ENCODE measurements around the gene KNOP1. TPM values are rescaled to one million over a fixed set of nuclear protein-coding genes. Genes with fewer than 3 reads are reported as not detected.

Gene KNOP1
- total RNA-seq, 1 experiment from 2014 or later: 24.5 TPM

DNA sequence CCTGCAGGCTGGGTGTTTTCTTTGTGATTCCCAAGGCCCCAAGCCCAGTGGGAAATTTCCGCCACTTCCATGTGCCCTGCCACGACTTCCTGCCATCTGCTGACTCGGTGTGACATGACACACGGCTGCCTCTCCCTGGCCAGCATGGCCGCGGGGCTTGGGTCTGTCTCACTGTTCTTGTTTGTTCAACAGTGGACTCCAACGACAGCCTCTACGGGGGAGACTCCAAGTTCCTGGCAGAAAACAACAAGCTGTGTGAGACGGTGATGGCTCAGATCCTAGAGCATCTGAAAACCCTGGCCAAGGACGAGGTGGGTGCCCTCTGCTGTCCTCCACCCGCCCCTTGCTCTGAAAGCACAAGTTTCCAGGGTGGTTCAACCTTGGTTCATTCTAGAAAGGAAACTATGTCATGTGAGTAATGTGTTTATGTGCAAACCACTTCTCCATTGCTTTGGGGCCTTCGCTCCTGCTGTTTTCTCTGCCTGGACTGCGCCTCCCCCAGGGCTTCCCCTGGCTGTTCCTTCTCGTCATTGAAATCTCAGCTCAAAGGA is 26.8 kb downstream of the KNOP1 start:
- intact Hi-C loops (cut with micrococcal nuclease): loop anchor here (10.0 kb wide), 1 partner anchor 86 kb away; no protein-coding TSS in a partner anchor
- no peak for DNase-seq (ENCODE audit: unreplicated experiment)
- no TSS peak for BruUV-seq (replicated peaks)
- H3K4me3 Mint-ChIP-seq (ENCODE audit: unreplicated experiment): no peak overlapping the region
- H3K27me3 Mint-ChIP-seq (ENCODE audit: insufficient read depth, unreplicated experiment): no peaks in the 10 kb centered on the region
- peaks cover under 1% of the 10 kb centered on the region for H3K4me1 Mint-ChIP-seq (ENCODE audit: insufficient read depth, unreplicated experiment)
- ChIA-PET CTCF (interaction anchor here (1.1 to 1.3 kb wide), 2 partner anchors 8 to 10 kb away, joined by 5 to 6 read pairs; no protein-coding TSS in a partner anchor), POLR2A (interaction anchor here (0.7 kb wide), 1 partner anchor 24 kb away, joined by 3 read pairs; no protein-coding TSS in a partner anchor)
- H3K27ac Mint-ChIP-seq (ENCODE audit: low read depth, unreplicated experiment): no peak overlapping the region
- TF ChIP-seq, protein P1, sequence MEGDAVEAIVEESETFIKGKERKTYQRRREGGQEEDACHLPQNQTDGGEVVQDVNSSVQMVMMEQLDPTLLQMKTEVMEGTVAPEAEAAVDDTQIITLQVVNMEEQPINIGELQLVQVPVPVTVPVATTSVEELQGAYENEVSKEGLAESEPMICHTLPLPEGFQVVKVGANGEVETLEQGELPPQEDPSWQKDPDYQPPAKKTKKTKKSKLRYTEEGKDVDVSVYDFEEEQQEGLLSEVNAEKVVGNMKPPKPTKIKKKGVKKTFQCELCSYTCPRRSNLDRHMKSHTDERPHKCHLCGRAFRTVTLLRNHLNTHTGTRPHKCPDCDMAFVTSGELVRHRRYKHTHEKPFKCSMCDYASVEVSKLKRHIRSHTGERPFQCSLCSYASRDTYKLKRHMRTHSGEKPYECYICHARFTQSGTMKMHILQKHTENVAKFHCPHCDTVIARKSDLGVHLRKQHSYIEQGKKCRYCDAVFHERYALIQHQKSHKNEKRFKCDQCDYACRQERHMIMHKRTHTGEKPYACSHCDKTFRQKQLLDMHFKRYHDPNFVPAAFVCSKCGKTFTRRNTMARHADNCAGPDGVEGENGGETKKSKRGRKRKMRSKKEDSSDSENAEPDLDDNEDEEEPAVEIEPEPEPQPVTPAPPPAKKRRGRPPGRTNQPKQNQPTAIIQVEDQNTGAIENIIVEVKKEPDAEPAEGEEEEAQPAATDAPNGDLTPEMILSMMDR (IDR thresholded peaks at IDR 0.05; ENCODE audit: unreplicated experiment): no peak
- H3K9me3 Mint-ChIP-seq (ENCODE audit: unreplicated experiment): no peaks in the 10 kb centered on the region
- H3K36me3 Mint-ChIP-seq (ENCODE audit: insufficient read depth, unreplicated experiment): peaks cover 50% of the 10 kb centered on the region

DNA sequence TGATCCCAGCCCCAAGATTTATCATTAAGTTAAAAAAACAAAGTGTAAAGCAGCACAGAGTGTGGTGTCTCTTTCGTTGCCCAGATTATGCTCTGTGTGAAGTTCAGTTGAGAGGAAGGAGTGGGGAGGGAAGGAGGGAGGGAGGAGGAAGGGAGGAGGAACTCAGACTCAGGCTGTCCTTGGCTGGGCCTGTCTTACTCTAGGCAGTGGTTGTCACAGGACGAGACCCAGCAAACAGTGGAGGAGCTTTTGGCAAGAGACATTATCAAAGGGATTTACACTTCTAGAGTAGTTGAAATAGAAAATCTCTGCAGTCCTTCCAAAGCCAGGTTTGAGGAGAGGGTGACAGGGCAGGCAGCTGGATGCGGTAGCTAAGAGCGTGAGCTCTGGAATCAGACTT is 27.8 kb downstream of the KNOP1 start:
- ChIA-PET CTCF (interaction anchor here (0.6 to 1.3 kb wide), 3 partner anchors 9 to 210 kb away, joined by 3 to 6 read pairs (median 6); no protein-coding TSS in a partner anchor), POLR2A (no interaction called here)
- no peak overlapping the region for H3K27ac Mint-ChIP-seq (ENCODE audit: low read depth, unreplicated experiment)
- H3K27me3 Mint-ChIP-seq (ENCODE audit: insufficient read depth, unreplicated experiment): no peaks in the 10 kb centered on the region
- TF ChIP-seq, protein P1 (IDR thresholded peaks at IDR 0.05; ENCODE audit: unreplicated experiment): no peak
- DNase-seq (ENCODE audit: unreplicated experiment): no peak
- intact Hi-C loops (cut with micrococcal nuclease): loop anchor here (10.0 kb wide), 1 partner anchor 85 kb away; no protein-coding TSS in a partner anchor
- no TSS peak for BruUV-seq (replicated peaks)
- no peak overlapping the region for H3K4me3 Mint-ChIP-seq (ENCODE audit: unreplicated experiment)
- H3K4me1 Mint-ChIP-seq (ENCODE audit: insufficient read depth, unreplicated experiment): no peaks in the 10 kb centered on the region
- H3K36me3 Mint-ChIP-seq (ENCODE audit: insufficient read depth, unreplicated experiment): peaks cover 53% of the 10 kb centered on the region
- H3K9me3 Mint-ChIP-seq (ENCODE audit: unreplicated experiment): no peaks in the 10 kb centered on the region

DNA sequence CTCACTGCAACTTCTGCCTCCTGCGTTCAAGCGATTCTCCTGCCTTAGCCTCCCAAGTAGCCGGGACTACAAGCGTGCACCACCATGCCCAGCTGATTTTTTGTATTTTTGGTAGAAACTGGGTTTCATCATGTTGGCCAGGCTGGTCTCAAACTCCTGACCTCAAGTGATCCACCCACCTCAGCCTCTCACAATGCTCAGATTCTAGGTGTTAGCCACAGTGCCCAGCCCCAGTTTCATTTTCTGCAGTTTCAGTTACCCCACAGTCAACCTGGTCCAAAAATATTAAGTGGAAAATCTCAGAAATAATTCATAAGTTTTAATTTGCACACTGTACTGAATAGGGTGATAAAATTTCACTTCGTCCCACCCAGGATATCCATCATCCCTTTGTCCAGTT is 28.7 kb downstream of the KNOP1 start:
- Mint-ChIP-seq H3K27ac (ENCODE audit: low read depth, unreplicated experiment) (no peak overlapping the region), H3K36me3 (ENCODE audit: insufficient read depth, unreplicated experiment) (peaks cover 45% of the 10 kb centered on the region), H3K9me3 (ENCODE audit: unreplicated experiment) (no peaks in the 10 kb centered on the region), H3K4me3 (ENCODE audit: unreplicated experiment) (no peak overlapping the region), H3K4me1 (ENCODE audit: insufficient read depth, unreplicated experiment) (no peaks in the 10 kb centered on the region), H3K27me3 (ENCODE audit: insufficient read depth, unreplicated experiment) (no peaks in the 10 kb centered on the region)
- intact Hi-C loops (cut with micrococcal nuclease): no loop called here
- no peak for DNase-seq (ENCODE audit: unreplicated experiment)
- TF ChIP-seq, protein P1 (IDR thresholded peaks at IDR 0.05; ENCODE audit: unreplicated experiment): no peak
- ChIA-PET CTCF (no interaction called here), POLR2A (interaction anchor here (2.1 kb wide), 1 partner anchor 7 kb away, joined by 5 read pairs; no protein-coding TSS in a partner anchor)
- BruUV-seq (replicated peaks): no TSS peak

DNA sequence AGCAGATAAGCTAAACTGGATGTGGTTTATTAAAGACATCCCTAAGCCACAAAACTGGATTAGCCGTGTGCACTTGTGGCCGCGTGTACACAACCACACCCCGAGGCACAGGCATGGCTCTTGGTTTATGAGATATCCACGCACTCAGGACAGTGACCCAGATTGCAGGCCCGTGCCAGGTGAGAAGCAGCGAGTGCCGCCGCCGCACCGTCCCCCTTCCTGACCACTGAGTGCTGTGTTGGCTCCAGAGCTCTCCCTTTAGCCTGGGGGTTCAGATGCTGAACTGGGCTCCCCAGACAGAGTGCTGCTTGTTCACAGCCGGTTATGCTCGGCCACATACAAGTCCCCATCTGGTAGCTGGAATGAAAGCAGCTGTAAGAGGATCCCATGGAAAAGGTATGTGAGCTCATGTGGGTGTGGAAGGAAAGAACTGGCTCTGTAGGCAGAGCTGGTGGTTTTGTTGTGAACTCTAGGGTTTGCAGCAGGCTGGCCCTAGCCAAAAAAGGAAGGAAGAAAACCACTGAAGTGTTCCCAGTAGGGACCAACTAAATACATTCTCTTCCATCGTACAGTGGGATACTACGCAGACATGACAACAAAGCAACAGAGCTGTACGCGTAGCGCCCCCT is 29.5 kb downstream of the KNOP1 start:
- Mint-ChIP-seq H3K4me1 (ENCODE audit: insufficient read depth, unreplicated experiment) (no peaks in the 10 kb centered on the region), H3K4me3 (ENCODE audit: unreplicated experiment) (no peak overlapping the region), H3K9me3 (ENCODE audit: unreplicated experiment) (no peaks in the 10 kb centered on the region), H3K36me3 (ENCODE audit: insufficient read depth, unreplicated experiment) (peaks cover 37% of the 10 kb centered on the region), H3K27ac (ENCODE audit: low read depth, unreplicated experiment) (no peak overlapping the region), H3K27me3 (ENCODE audit: insufficient read depth, unreplicated experiment) (no peaks in the 10 kb centered on the region)
- CTCF ChIA-PET: interaction anchor here (0.6 to 1.0 kb wide), 2 partner anchors 105 to 1263 kb away, joined by 3 to 4 read pairs; no protein-coding TSS in a partner anchor
- BruUV-seq (replicated peaks): no TSS peak
- POLR2A ChIA-PET: interaction anchor here (2.1 kb wide), 1 partner anchor 8 kb away, joined by 5 read pairs; no protein-coding TSS in a partner anchor
- intact Hi-C loops (cut with micrococcal nuclease): no loop called here
- DNase-seq (ENCODE audit: unreplicated experiment): no peak
- TF ChIP-seq, protein P1 (IDR thresholded peaks at IDR 0.05; ENCODE audit: unreplicated experiment): no peak
